Pulmonary artery endothelial cell (primary cell): ENCODE data around the gene FNIP1. TPM values are rescaled to one million over a fixed set of nuclear protein-coding genes. Genes with fewer than 3 reads are reported as not detected.
"Not testable (repeated sequence)": the region's sequence is repeated elsewhere in the genome, so short reads cannot be mapped to it uniquely, and the experiment has no call there.

Source experiments
- DNase-seq: peaks from one replicate; pipeline ENCODE4 v3.0.0-alpha.2; 2011; ENCODE audit warnings: low read depth, low spot score
- total RNA-seq: library from RNA; depleted of rRNA; stranded (reverse); fragments of >200 nt; gene quantifications from 2 replicates; pipeline ENCODE4 v1.2.3, GENCODE V29; 2014

The FNIP1 gene
- total RNA-seq, 1 donor from 2014 or later = 27.0 TPM

GRCh38 chr5:131684595-131684994, 112.2 kb downstream of the FNIP1 start:
- no peak for DNase-seq

GRCh38 chr5:131684051-131684450, 112.8 kb downstream of the FNIP1 start:
- no peak for DNase-seq

GRCh38 chr5:131682826-131683225, 114.0 kb downstream of the FNIP1 start:
- no peak for DNase-seq

GRCh38 chr5:131682175-131682574, 114.6 kb downstream of the FNIP1 start:
- DNase-seq = no peak

GRCh38 chr5:131679911-131680310, 116.9 kb downstream of the FNIP1 start:
- DNase-seq = no peak

GRCh38 chr5:131678273-131678672, 118.5 kb downstream of the FNIP1 start:
- not testable (repeated sequence) for DNase-seq

- DNase-seq = no peak
These were observed 119.7 kb downstream of the FNIP1 start for GRCh38 chr5:131677115-131677514.

- no peak for DNase-seq
These were observed 124.0 kb downstream of the FNIP1 start for GRCh38 chr5:131672776-131673175.

GRCh38 chr5:131671994-131672655, 124.7 kb downstream of the FNIP1 start:
- DNase-seq = no peak

- no peak for DNase-seq
These were observed 125.4 kb downstream of the FNIP1 start for GRCh38 chr5:131671409-131671808.

GRCh38 chr5:131664929-131665328, 131.9 kb downstream of the FNIP1 start:
- DNase-seq = no peak

- no peak for DNase-seq
These were observed 134.9 kb downstream of the FNIP1 start for GRCh38 chr5:131661933-131662332.

GRCh38 chr5:131659841-131660240, 137.0 kb downstream of the FNIP1 start:
- DNase-seq = no peak

GRCh38 chr5:131659290-131659689, 137.5 kb downstream of the FNIP1 start:
- DNase-seq = no peak

GRCh38 chr5:131654776-131655175, 142.0 kb downstream of the FNIP1 start:
- DNase-seq = no peak

GRCh38 chr5:131654309-131654708, 142.5 kb downstream of the FNIP1 start:
- no peak for DNase-seq

- DNase-seq = no peak
These were observed 147.7 kb downstream of the FNIP1 start for GRCh38 chr5:131649161-131649560.

- no peak for DNase-seq
These were observed 149.6 kb downstream of the FNIP1 start for GRCh38 chr5:131647048-131647769.

- DNase-seq = no peak
These were observed 152.0 kb downstream of the FNIP1 start for GRCh38 chr5:131644822-131645221.

GRCh38 chr5:131644370-131644769, 152.4 kb downstream of the FNIP1 start:
- DNase-seq = no peak

GRCh38 chr5:131641494-131641893, 155.3 kb downstream of the FNIP1 start:
- no peak for DNase-seq

- DNase-seq = no peak
These were observed 156.6 kb downstream of the FNIP1 start for GRCh38 chr5:131640043-131640856.
